ENCODE results near the gene PRR20G. TPM values are rescaled to one million over a fixed set of nuclear protein-coding genes. Genes with fewer than 3 reads are reported as not detected.

The PRR20G gene
- total and polyA plus RNA-seq, 2 of the 4 experiments (the other 2 are of a cell fraction): not detected

GRCh38 chr3:127296959-127297358, 9.1 kb upstream of the PRR20G start:
- no peak overlapping the region for H3K18ac ChIP-seq (ENCODE audit: low read depth, low read length)
- no peak overlapping the region for H2BK15ac ChIP-seq (ENCODE audit: low read depth, low read length)
- H3K4ac ChIP-seq (ENCODE audit: low read depth, low read length): no peak overlapping the region
- intact Hi-C loops (cut with micrococcal nuclease): no loop called here
- no peaks in the 10 kb centered on the region for H3K36me3 ChIP-seq (ENCODE audit: control insufficient read depth, insufficient read depth, low read length)
- no peak overlapping the region for H4K5ac ChIP-seq (ENCODE audit: low read depth, low read length)
- H3K4me1 ChIP-seq (ENCODE audit: control insufficient read depth, insufficient read depth, low read length): no peaks in the 10 kb centered on the region
- DNase-seq (no peak), ATAC-seq (ENCODE audit: low read depth) (no peak)
- H2AK9ac ChIP-seq (replicated peaks; ENCODE audit: low read depth, low read length, poor library complexity): no peak overlapping the region
- in situ Hi-C loops (cut with MboI; ENCODE audit: low sequenced_read_pairs): no loop called here
- CTCF ChIA-PET: no interaction called here
- WGBS, 2 experiments (ENCODE audit: extremely low coverage in 2 of 2, insufficient read length in 1 of 2): no CpG with 5 or more reads among the region's 5 CpGs
- POLR2A ChIA-PET (ENCODE audit: unreplicated experiment): no interaction called here
- H3K4me3 ChIP-seq (ENCODE audit: insufficient read depth, low read depth, low read length): no peak overlapping the region
- H3K79me1 ChIP-seq (ENCODE audit: low read depth in 1 of 2, low read length in 2 of 2): no peaks in the 10 kb centered on the region
- no peak overlapping the region for H3K56ac ChIP-seq (ENCODE audit: extremely low read depth, insufficient read depth, low read length)
- H3K14ac ChIP-seq (replicated peaks; ENCODE audit: low read depth, low read length): no peak overlapping the region
- no peak overlapping the region for H2BK20ac ChIP-seq (ENCODE audit: low read depth, low read length)
- dilution Hi-C loops (cut with HindIII; ENCODE audit: low sequenced_read_pairs, unreplicated experiment): no loop called here
- TF ChIP-seq RAD21 (IDR thresholded peaks at IDR 0.05; ENCODE audit: low read length) (no peak), SMC3 (IDR thresholded peaks at IDR 0.05; ENCODE audit: low read depth, low read length) (no peak), MAFK (IDR thresholded peaks at IDR 0.05; ENCODE audit: low read depth, low read length) (no peak), POLR2A (IDR thresholded peaks at IDR 0.05; ENCODE audit: low read depth, low read length) (no peak), CHD1 (IDR thresholded peaks at IDR 0.05; ENCODE audit: low read depth, low read length) (no peak), ELK1 (IDR thresholded peaks at IDR 0.05; ENCODE audit: borderline replicate concordance, low read depth, low read length) (no peak), BHLHE40 (IDR thresholded peaks at IDR 0.05; ENCODE audit: low read depth, low read length) (no peak), NFE2L2 (IDR thresholded peaks at IDR 0.05; ENCODE audit: low read depth, low read length) (no peak)
- no peak overlapping the region for H4K8ac ChIP-seq (ENCODE audit: low read depth in 2 of 2, low read length in 2 of 2)
- H3K9ac ChIP-seq (ENCODE audit: low read depth, low read length): no peak overlapping the region
- H2AFZ ChIP-seq (replicated peaks; ENCODE audit: low read length, poor library complexity): no peak overlapping the region
- no peaks in the 10 kb centered on the region for H4K20me1 ChIP-seq (ENCODE audit: insufficient read depth, low read length)
- no peak overlapping the region for H2BK120ac ChIP-seq (ENCODE audit: low read depth, low read length)
- peaks cover 3% of the 10 kb centered on the region for H3K27me3 ChIP-seq (ENCODE audit: control insufficient read depth, insufficient read depth, low read length)
- H3K9me1 ChIP-seq (ENCODE audit: insufficient read depth, low read length): no peaks in the 10 kb centered on the region
- no TSS peak for BruUV-seq (replicated peaks)
- H3K4me2 ChIP-seq (ENCODE audit: low read depth, low read length): no peak overlapping the region
- H3K9me3 ChIP-seq (ENCODE audit: control insufficient read depth, insufficient read depth, low read length): no peaks in the 10 kb centered on the region
- H2AK5ac ChIP-seq (ENCODE audit: low read depth, low read length): no peak overlapping the region
- H3K23ac ChIP-seq (ENCODE audit: low read depth, low read length): no peak overlapping the region
- no peak overlapping the region for H3K27ac ChIP-seq (ENCODE audit: insufficient read depth, low read length)
- H2BK5ac ChIP-seq (ENCODE audit: low read depth, low read length, poor library complexity, severe bottlenecking): no peak overlapping the region
- no peak overlapping the region for H4K91ac ChIP-seq (ENCODE audit: insufficient read depth, low read depth, low read length)

All from IMR-90 (cell line).